GM23248 (cell line): ENCODE measurements around the gene SNRK. TPM values are rescaled to one million over a fixed set of nuclear protein-coding genes. Genes with fewer than 3 reads are reported as not detected.

ENCODE experiments used
- DNase-seq: peaks from one replicate; pipeline ENCODE4 v3.0.0-alpha.2; 2015
- H2AFZ ChIP-seq: fragments of 200-600 bp; sonication (generic); 2 replicates; pipeline ENCODE4 v1.6.1; 2016; ENCODE audit warnings: antibody characterized with exemption
- H3F3A ChIP-seq: fragments of 200-600 bp; sonication (generic); 2 replicates; pipeline ENCODE4 v1.6.1; 2016; ENCODE audit warnings: mild to moderate bottlenecking, antibody characterized with exemption, mixed run types; ENCODE audit not compliant: insufficient read depth
- H3K27ac ChIP-seq: fragments of 200-600 bp; sonication (generic); 2 replicates; pipeline ENCODE4 v1.5.1; 2016; ENCODE audit warnings: mild to moderate bottlenecking
- H3K27me3 ChIP-seq: fragments of 200-600 bp; sonication (generic); replicated peaks from 2 replicates; pipeline ENCODE4 v1.6.1; 2016; ENCODE audit warnings: mild to moderate bottlenecking; ENCODE audit not compliant: insufficient read depth
- H3K36me3 ChIP-seq: fragments of 200-600 bp; sonication (generic); 2 replicates; pipeline ENCODE4 v1.6.1; 2016; ENCODE audit warnings: low read depth, mild to moderate bottlenecking
- H3K4me1 ChIP-seq: fragments of 200-600 bp; sonication (generic); 2 replicates; pipeline ENCODE4 v1.6.1; 2016; ENCODE audit warnings: mild to moderate bottlenecking; ENCODE audit not compliant: insufficient read depth
- H3K4me2 ChIP-seq: fragments of 200-600 bp; sonication (generic); one replicate; pipeline ENCODE4 v1.6.1; 2016; ENCODE audit warnings: mild to moderate bottlenecking; ENCODE audit not compliant: unreplicated experiment
- H3K4me3 ChIP-seq: fragments of 200-600 bp; sonication (generic); 2 replicates; pipeline ENCODE4 v1.5.1; 2016; ENCODE audit warnings: mild to moderate bottlenecking
- H3K79me2 ChIP-seq: fragments of 200-600 bp; sonication (generic); 2 replicates; pipeline ENCODE4 v1.6.1; 2016; ENCODE audit warnings: mild to moderate bottlenecking; ENCODE audit not compliant: insufficient read depth
- H3K9ac ChIP-seq: fragments of 200-600 bp; sonication (generic); 2 replicates; pipeline ENCODE4 v1.6.1; 2016; ENCODE audit warnings: mild to moderate bottlenecking
- H3K9me2 ChIP-seq: fragments of 200-600 bp; sonication (generic); 2 replicates; pipeline ENCODE4 v1.6.1; 2016; ENCODE audit warnings: mixed run types, mild to moderate bottlenecking, moderate library complexity; ENCODE audit not compliant: insufficient read depth
- H3K9me3 ChIP-seq: fragments of 200-600 bp; sonication (generic); one replicate; pipeline ENCODE4 v1.6.1; 2017; ENCODE audit warnings: low read depth
- H4K20me1 ChIP-seq: fragments of 200-600 bp; sonication (generic); 2 replicates; pipeline ENCODE4 v1.6.0; 2016; ENCODE audit not compliant: insufficient read depth
- EZH2 ChIP-seq: fragments of 200-600 bp; sonication (generic); IDR thresholded peaks from 2 replicates; pipeline ENCODE4 v1.6.1; 2018; ENCODE audit warnings: antibody characterized with exemption, mild to moderate bottlenecking; ENCODE audit not compliant: insufficient read depth, poor library complexity, severe bottlenecking
- EZH2phosphoT487 ChIP-seq: fragments of 200-600 bp; sonication (generic); IDR thresholded peaks from 2 replicates; pipeline ENCODE4 v1.6.1; 2018; ENCODE audit warnings: antibody characterized with exemption, moderate library complexity, mild to moderate bottlenecking, low read depth; ENCODE audit not compliant: insufficient read depth
- WGBS, 2 experiments: methylation state at CpG; one replicate each; pipeline ENCODE4 v1.1.6; 2015 to 2017; ENCODE audit warnings: low lambda C conversion rate in 2 of 2, low coverage in 1 of 2; ENCODE audit errors: missing lambda C conversion rate in 2 of 2; 5-methylcytosine and 5-hydroxymethylcytosine counted together
- in situ Hi-C: fragments of 300-500 bp; cut with MboI; formaldehyde crosslinking; loops from 2 replicates; pipeline ENCODE4 v1.15.0; 2020
- polyA plus RNA-seq: library from polyadenylated mRNA; unstranded; fragments of >200 nt; fragmentation: Nextera tagmentation; extraction: Ambion mirVana; gene quantifications from 2 replicates; pipeline ENCODE4 v1.2.1, GENCODE V29; 2016
- total RNA-seq: library from RNA; depleted of rRNA; stranded (reverse); fragments of >200 nt; shearing (Covaris generic); gene quantifications from 2 replicates; pipeline ENCODE4 v1.2.3, GENCODE V29; 2014

Gene SNRK
- total and polyA plus RNA-seq, 2 experiments from 2014 or later, result 6.4 to 15.0 TPM

- Histone ChIP-seq H3K9me3 (no peaks in the 10 kb centered on the region), H3K4me1 (no peaks in the 10 kb centered on the region), H3K27ac (no peak overlapping the region), H2AFZ (no peak overlapping the region), H3K4me2 (no peak overlapping the region), H3K9me2 (no peaks in the 10 kb centered on the region), H3F3A (no peaks in the 10 kb centered on the region), H3K27me3 (no peaks in the 10 kb centered on the region), H4K20me1 (no peaks in the 10 kb centered on the region), H3K79me2 (no peaks in the 10 kb centered on the region), H3K4me3 (no peak overlapping the region), H3K9ac (no peak overlapping the region), H3K36me3 (no peaks in the 10 kb centered on the region)
- no peak for DNase-seq
- TF ChIP-seq EZH2, result no peak
- TF ChIP-seq EZH2phosphoT487, result no peak
- in situ Hi-C loops, result no loop called here
- 38 to 53% methylated on average over 1 of the region's 1 CpG for WGBS, 2 experiments
These were observed 19.3 kb upstream of the SNRK start for GRCh38 chr3:43266995-43267394.

- TF ChIP-seq EZH2 (no peak), EZH2phosphoT487 (no peak)
- Histone ChIP-seq H3K79me2 (no peaks in the 10 kb centered on the region), H3F3A (no peaks in the 10 kb centered on the region), H3K36me3 (no peaks in the 10 kb centered on the region), H3K9ac (no peak overlapping the region), H3K27me3 (0 out of 2 replicates have a peak, but pooled peaks cover 5% of the 10 kb centered on the region), H3K9me2 (no peaks in the 10 kb centered on the region), H4K20me1 (no peaks in the 10 kb centered on the region), H3K4me3 (no peak overlapping the region), H3K4me2 (no peak overlapping the region), H3K27ac (no peak overlapping the region), H3K4me1 (no peaks in the 10 kb centered on the region), H2AFZ (no peak overlapping the region), H3K9me3 (no peaks in the 10 kb centered on the region)
- peak; percentile 52 for DNase-seq
- in situ Hi-C loops, result no loop called here
- 65 to 71% methylated on average over 1 of the region's 1 CpG for WGBS, 2 experiments
These were observed 17.7 kb upstream of the SNRK start for GRCh38 chr3:43268636-43269035.

- Histone ChIP-seq H3K4me1 (no peaks in the 10 kb centered on the region), H3K9ac (no peak overlapping the region), H3K9me2 (no peaks in the 10 kb centered on the region), H3K79me2 (no peaks in the 10 kb centered on the region), H3K27me3 (0 out of 2 replicates have a peak, but pooled peaks cover 5% of the 10 kb centered on the region), H3K4me2 (no peak overlapping the region), H3K4me3 (no peak overlapping the region), H4K20me1 (no peaks in the 10 kb centered on the region), H3K9me3 (no peaks in the 10 kb centered on the region), H3K27ac (no peak overlapping the region), H2AFZ (no peak overlapping the region), H3K36me3 (no peaks in the 10 kb centered on the region), H3F3A (no peaks in the 10 kb centered on the region)
- in situ Hi-C loops, result no loop called here
- TF ChIP-seq EZH2 (no peak), EZH2phosphoT487 (no peak)
- 40 to 45% methylated on average over 2 of the region's 2 CpGs for WGBS, 2 experiments
- DNase-seq, result no peak
These were observed 16.3 kb upstream of the SNRK start for GRCh38 chr3:43270078-43270477.

- in situ Hi-C loops, result no loop called here
- WGBS, 2 experiments, result 54 to 57% methylated on average over 2 of the region's 2 CpGs
- DNase-seq, result no peak
These were observed 12.9 kb upstream of the SNRK start for GRCh38 chr3:43273416-43273815.

GRCh38 chr3:43279082-43279481, 7.3 kb upstream of the SNRK start:
- Histone ChIP-seq H2AFZ (no peak overlapping the region), H3K36me3 (no peaks in the 10 kb centered on the region), H3K9me2 (no peaks in the 10 kb centered on the region), H3K27me3 (peaks cover 19% of the 10 kb centered on the region), H3F3A (no peaks in the 10 kb centered on the region), H3K27ac (no peak overlapping the region), H3K4me2 (no peak overlapping the region), H3K9me3 (no peaks in the 10 kb centered on the region), H4K20me1 (no peaks in the 10 kb centered on the region), H3K79me2 (no peaks in the 10 kb centered on the region), H3K9ac (no peak overlapping the region), H3K4me3 (no peak overlapping the region), H3K4me1 (no peaks in the 10 kb centered on the region)
- TF ChIP-seq EZH2, result no peak
- no peak for TF ChIP-seq EZH2phosphoT487
- DNase-seq, result no peak
- in situ Hi-C loops, result no loop called here

More at GRCh38 chr3:43273416-43273815, 12.9 kb upstream of the SNRK start:
- Histone ChIP-seq H3K27ac (no peak overlapping the region), H3K4me2 (no peak overlapping the region), H3K79me2 (no peaks in the 10 kb centered on the region), H3K27me3 (0 out of 2 replicates have a peak, but pooled peaks cover 5% of the 10 kb centered on the region), H3K9ac (no peak overlapping the region), H3K36me3 (no peaks in the 10 kb centered on the region), H3K9me3 (no peaks in the 10 kb centered on the region), H2AFZ (no peak overlapping the region), H3F3A (no peaks in the 10 kb centered on the region), H3K4me1 (no peaks in the 10 kb centered on the region), H3K9me2 (no peaks in the 10 kb centered on the region), H4K20me1 (no peaks in the 10 kb centered on the region), H3K4me3 (no peak overlapping the region)
- TF ChIP-seq EZH2 (no peak), EZH2phosphoT487 (no peak)
